OCI-LY1 (cell line): ENCODE measurements around the gene PHAX.
A peak's percentile ranks its signal among the peaks of the same experiment; 100 is the strongest.
"Not testable (repeated sequence)": the region's sequence is repeated elsewhere in the genome, so short reads cannot be mapped to it uniquely, and the experiment has no call there.

ENCODE experiments used
- H2AFZ ChIP-seq: fragments of 200-600 bp; sonication (generic), shearing (Covaris generic); 2 replicates; pipeline ENCODE4 v1.6.0; 2014; ENCODE audit warnings: antibody characterized with exemption, mild to moderate bottlenecking, low read length
- H3F3A ChIP-seq: fragments of 200-600 bp; sonication (generic), shearing (Covaris generic); 2 replicates; pipeline ENCODE4 v1.6.0; 2014; ENCODE audit warnings: mild to moderate bottlenecking, antibody characterized with exemption, low read length, moderate library complexity; ENCODE audit not compliant: insufficient read depth
- H3K27ac ChIP-seq: fragments of 200-600 bp; sonication (generic); 2 replicates; pipeline ENCODE4 v1.5.1; 2014; ENCODE audit warnings: low read length, mixed run types, mild to moderate bottlenecking, low read depth; ENCODE audit not compliant: poor library complexity, severe bottlenecking
- H3K27me3 ChIP-seq: fragments of 200-600 bp; sonication (generic); 2 replicates; pipeline ENCODE4 v1.6.0; 2014; ENCODE audit warnings: antibody characterized with exemption, mild to moderate bottlenecking, low read length, moderate library complexity; ENCODE audit not compliant: insufficient read depth
- H3K36me3 ChIP-seq: fragments of 200-600 bp; sonication (generic); 2 replicates; pipeline ENCODE4 v1.6.1; 2014; ENCODE audit warnings: mild to moderate bottlenecking, antibody characterized with exemption, low read length, moderate library complexity, mixed read lengths; ENCODE audit not compliant: insufficient read depth
- H3K4me1 ChIP-seq: fragments of 200-600 bp; sonication (generic); 2 replicates; pipeline ENCODE4 v1.5.1; 2014; ENCODE audit warnings: mild to moderate bottlenecking, low read length, moderate library complexity; ENCODE audit not compliant: insufficient read depth, severe bottlenecking
- H3K4me2 ChIP-seq: fragments of 200-600 bp; sonication (generic), shearing (Covaris generic); 2 replicates; pipeline ENCODE4 v1.6.1; 2014; ENCODE audit warnings: low read length
- H3K4me3 ChIP-seq: fragments of 200-600 bp; sonication (generic); 2 replicates; pipeline ENCODE4 v1.5.1; 2014; ENCODE audit warnings: low read length, low read depth, mild to moderate bottlenecking, mixed read lengths; ENCODE audit not compliant: poor library complexity, severe bottlenecking
- H3K79me2 ChIP-seq: fragments of 200-600 bp; shearing (Covaris generic); 2 replicates; pipeline ENCODE4 v1.6.1; 2016; ENCODE audit warnings: mixed run types, low read length, mixed read lengths; ENCODE audit not compliant: insufficient read depth
- H3K9ac ChIP-seq: fragments of 200-600 bp; sonication (generic), shearing (Covaris generic); 2 replicates; pipeline ENCODE4 v1.6.1; 2014; ENCODE audit warnings: mild to moderate bottlenecking, low read length, mixed read lengths
- H3K9me2 ChIP-seq: fragments of 200-600 bp; sonication (generic), shearing (Covaris generic); 2 replicates; pipeline ENCODE4 v1.6.1; 2014; ENCODE audit warnings: low read depth, mild to moderate bottlenecking, low read length, mixed read lengths
- H3K9me3 ChIP-seq: fragments of 200-600 bp; shearing (Covaris generic); 2 replicates; pipeline ENCODE4 v1.6.1; 2014; ENCODE audit warnings: low read length, mixed read lengths
- H4K20me1 ChIP-seq: fragments of 200-600 bp; sonication (generic), shearing (Covaris generic); 2 replicates; pipeline ENCODE4 v1.6.0; 2016; ENCODE audit warnings: mild to moderate bottlenecking, low read length; ENCODE audit not compliant: insufficient read depth
- CTCF ChIP-seq: fragments of 200-600 bp; sonication (generic), shearing (Covaris generic); IDR thresholded peaks from 2 replicates; pipeline ENCODE4 v1.5.1; 2017; ENCODE audit warnings: mild to moderate bottlenecking, antibody characterized with exemption, low read length, moderate library complexity, mixed read lengths
- EZH2 ChIP-seq: fragments of 200-600 bp; sonication (generic), shearing (Covaris generic); IDR thresholded peaks from 2 replicates; pipeline ENCODE4 v1.8.0; 2017; ENCODE audit warnings: borderline replicate concordance, mixed run types, mild to moderate bottlenecking, antibody characterized with exemption, low read length, moderate library complexity, mixed read lengths

Gene PHAX

GRCh38 chr5:126597156-126597555, 3.6 kb upstream of the PHAX start:
- no peaks in the 10 kb centered on the region for H3K9me2 ChIP-seq
- no peak overlapping the region for H3K9ac ChIP-seq
- H3K9me3 ChIP-seq = no peaks in the 10 kb centered on the region
- no peak overlapping the region for H3K4me3 ChIP-seq
- H3K36me3 ChIP-seq = no peaks in the 10 kb centered on the region
- no peaks in the 10 kb centered on the region for H3F3A ChIP-seq
- no peak overlapping the region for H3K4me2 ChIP-seq
- no peaks in the 10 kb centered on the region for H3K27me3 ChIP-seq
- no peak overlapping the region for H2AFZ ChIP-seq
- H3K79me2 ChIP-seq = peaks cover 10% of the 10 kb centered on the region
- no peaks in the 10 kb centered on the region for H4K20me1 ChIP-seq
- H3K27ac ChIP-seq = no peak overlapping the region
- no peak for TF ChIP-seq EZH2
- no peak for TF ChIP-seq CTCF
- H3K4me1 ChIP-seq = peaks cover 7% of the 10 kb centered on the region

- Histone ChIP-seq H3K9ac (no peak overlapping the region), H3K4me2 (no peak overlapping the region), H2AFZ (no peak overlapping the region), H3K4me3 (no peak overlapping the region), H3F3A (no peaks in the 10 kb centered on the region), H4K20me1 (no peaks in the 10 kb centered on the region), H3K9me2 (no peaks in the 10 kb centered on the region), H3K4me1 (peaks cover 11% of the 10 kb centered on the region), H3K27me3 (no peaks in the 10 kb centered on the region), H3K36me3 (peaks cover 13% of the 10 kb centered on the region; the same call in 1 of the 2 replicates), H3K9me3 (no peaks in the 10 kb centered on the region), H3K79me2 (peaks cover 30% of the 10 kb centered on the region), H3K27ac (no peak overlapping the region)
- TF ChIP-seq CTCF (no peak), EZH2 (no peak)
These were observed 1.2 kb upstream of the PHAX start for GRCh38 chr5:126599499-126599898.

- Histone ChIP-seq H3K36me3 (peaks cover 18% of the 10 kb centered on the region; the same call in 1 of the 2 replicates), H3K4me3 (peak overlapping the region; percentile 99), H2AFZ (peak overlapping the region; percentile 98), H3K4me2 (peak overlapping the region; percentile 100), H3K79me2 (peaks cover 35% of the 10 kb centered on the region), H3K4me1 (peaks cover 14% of the 10 kb centered on the region)
- H4K20me1 ChIP-seq, H3K9me2 ChIP-seq, H3K9ac ChIP-seq, H3F3A ChIP-seq, H3K27me3 ChIP-seq, H3K27ac ChIP-seq, H3K9me3 ChIP-seq: not testable (repeated sequence)
These were observed 646 bp upstream of the PHAX start for GRCh38 chr5:126599971-126600630.

- no peaks in the 10 kb centered on the region for H4K20me1 ChIP-seq
- H3F3A ChIP-seq = no peaks in the 10 kb centered on the region
- H3K27ac ChIP-seq = no peak overlapping the region
- H3K4me2 ChIP-seq = no peak overlapping the region
- TF ChIP-seq EZH2 (no peak), CTCF (no peak)
- H3K36me3 ChIP-seq = peaks cover 49% of the 10 kb centered on the region
- H3K79me2 ChIP-seq = peaks cover 62% of the 10 kb centered on the region
- no peak overlapping the region for H3K9ac ChIP-seq
- peaks cover 22% of the 10 kb centered on the region for H3K4me1 ChIP-seq
- no peaks in the 10 kb centered on the region for H3K27me3 ChIP-seq
- no peaks in the 10 kb centered on the region for H3K9me2 ChIP-seq
- no peak overlapping the region for H2AFZ ChIP-seq
- H3K9me3 ChIP-seq = no peaks in the 10 kb centered on the region
- H3K4me3 ChIP-seq = no peak overlapping the region
These were observed 2.8 kb downstream of the PHAX start for GRCh38 chr5:126603402-126603991.
